ENCODE results near the gene RGMA.

RGMA gene

GRCh38 chr15:93072411-93073394 lies 16.3 kb downstream of the RGMA start:
- peak overlapping the region; percentile 65 for H3K4me3 ChIP-seq (ENCODE audit: low read length)
- H3K27me3 ChIP-seq (ENCODE audit: control insufficient read depth, insufficient read depth, low read length), result peaks cover 87% of the 10 kb centered on the region
- H3K4me2 ChIP-seq (ENCODE audit: low read length), result peak overlapping the region; percentile 68
- H3K9ac ChIP-seq (ENCODE audit: low read depth, low read length), result no peak overlapping the region
- peaks cover 22% of the 10 kb centered on the region for H3K4me1 ChIP-seq (ENCODE audit: control insufficient read depth, insufficient read depth, low read length)
- H3K9me3 ChIP-seq (replicated peaks; ENCODE audit: low read length), result no peaks in the 10 kb centered on the region
- H3K36me3 ChIP-seq (ENCODE audit: insufficient read depth, low read length), result no peaks in the 10 kb centered on the region

DNA sequence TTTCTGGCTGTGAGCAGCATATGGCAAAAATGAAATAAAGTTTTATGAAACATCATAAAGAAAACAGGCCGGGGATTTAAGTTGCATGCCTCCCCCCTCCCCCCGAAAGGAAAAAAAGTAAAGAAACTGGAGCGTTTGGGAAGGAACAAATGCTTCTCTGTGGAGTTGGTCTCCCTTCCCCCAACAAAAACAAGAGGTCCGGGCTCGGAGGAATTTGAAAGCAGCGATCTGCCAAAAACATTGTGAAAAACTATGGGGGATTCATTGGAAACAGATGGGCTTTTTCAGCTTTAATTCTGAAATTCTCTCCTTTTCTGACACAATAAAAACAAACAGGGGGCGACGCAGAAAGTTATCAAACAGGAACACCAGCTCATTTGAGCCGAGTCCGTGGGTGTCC lies 17.0 kb downstream of the RGMA start:
- Histone ChIP-seq H3K9ac (ENCODE audit: low read depth, low read length) (peak overlapping the region; percentile 16), H3K4me3 (ENCODE audit: low read length) (peak overlapping the region; percentile 65)

DNA sequence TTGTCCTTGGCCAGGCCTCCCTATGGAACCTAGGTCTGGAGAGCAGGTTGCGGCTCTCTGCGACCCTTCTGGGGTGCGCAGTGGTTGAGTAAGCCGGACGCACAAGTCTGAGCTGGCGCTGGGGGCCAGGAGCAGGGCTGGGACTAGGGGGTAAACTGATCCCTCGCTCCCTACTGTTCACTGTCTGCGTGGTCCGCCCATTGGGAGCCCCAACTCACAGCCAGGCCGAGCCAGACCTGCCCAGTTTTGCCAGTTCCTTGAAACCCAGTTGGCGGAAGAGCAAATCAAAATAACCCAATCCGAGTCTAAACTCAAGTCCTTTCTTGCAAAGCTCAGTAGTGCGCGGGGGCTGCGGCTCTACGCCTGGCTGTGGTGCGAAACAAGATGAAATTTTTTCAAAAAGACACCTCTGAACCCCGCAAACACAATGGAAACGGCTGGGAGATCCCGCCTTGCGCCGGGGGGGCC lies 17.5 kb downstream of the RGMA start:
- peak overlapping the region; percentile 65 for H3K4me3 ChIP-seq (ENCODE audit: low read length)
- H3K9ac ChIP-seq (ENCODE audit: low read depth, low read length), result no peak overlapping the region
- H3K4me2 ChIP-seq (ENCODE audit: low read length), result peak overlapping the region; percentile 68
- peaks cover 92% of the 10 kb centered on the region for H3K27me3 ChIP-seq (ENCODE audit: control insufficient read depth, insufficient read depth, low read length)
- H3K9me3 ChIP-seq (replicated peaks; ENCODE audit: low read length), result no peaks in the 10 kb centered on the region
- H3K4me1 ChIP-seq (ENCODE audit: control insufficient read depth, insufficient read depth, low read length), result peaks cover 22% of the 10 kb centered on the region
- no peaks in the 10 kb centered on the region for H3K36me3 ChIP-seq (ENCODE audit: insufficient read depth, low read length)

More for the DNA sequence above, 17.0 kb downstream of the RGMA start:
- Histone ChIP-seq H3K27me3 (ENCODE audit: control insufficient read depth, insufficient read depth, low read length) (peaks cover 92% of the 10 kb centered on the region), H3K36me3 (ENCODE audit: insufficient read depth, low read length) (no peaks in the 10 kb centered on the region), H3K4me1 (ENCODE audit: control insufficient read depth, insufficient read depth, low read length) (peaks cover 22% of the 10 kb centered on the region), H3K9me3 (replicated peaks; ENCODE audit: low read length) (no peaks in the 10 kb centered on the region), H3K4me2 (ENCODE audit: low read length) (peak overlapping the region; percentile 68)

- Histone ChIP-seq H3K9ac (ENCODE audit: low read depth, low read length) (no peak overlapping the region), H3K36me3 (ENCODE audit: insufficient read depth, low read length) (no peaks in the 10 kb centered on the region), H3K4me3 (ENCODE audit: low read length) (no peak overlapping the region), H3K4me2 (ENCODE audit: low read length) (no peak overlapping the region), H3K27me3 (ENCODE audit: control insufficient read depth, insufficient read depth, low read length) (peaks cover 89% of the 10 kb centered on the region), H3K9me3 (replicated peaks; ENCODE audit: low read length) (no peaks in the 10 kb centered on the region), H3K4me1 (ENCODE audit: control insufficient read depth, insufficient read depth, low read length) (peaks cover 22% of the 10 kb centered on the region)
These were observed 18.3 kb downstream of the RGMA start for GRCh38 chr15:93070551-93071296.

DNA sequence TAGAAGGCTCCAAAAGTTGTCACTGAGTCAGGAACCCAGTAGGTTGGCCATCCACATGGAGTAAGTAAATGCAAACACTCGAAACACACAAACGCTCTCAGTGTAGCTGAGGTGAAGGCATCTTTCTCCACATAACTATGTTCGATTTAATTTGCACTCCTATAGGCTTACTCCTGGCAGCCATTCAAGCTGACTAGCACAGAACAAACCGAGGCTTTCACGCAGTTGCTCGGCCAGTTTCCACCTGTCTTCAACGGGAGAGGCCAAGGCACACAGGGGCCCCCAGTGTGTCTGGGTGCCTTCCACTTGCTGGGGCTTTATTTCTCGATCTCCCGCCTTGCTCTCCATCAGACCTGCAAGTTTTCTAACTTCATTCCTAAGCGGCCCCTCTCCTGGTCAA lies 18.9 kb downstream of the RGMA start:
- peaks cover 22% of the 10 kb centered on the region for H3K4me1 ChIP-seq (ENCODE audit: control insufficient read depth, insufficient read depth, low read length)
- H3K4me3 ChIP-seq (ENCODE audit: low read length), result no peak overlapping the region
- H3K27me3 ChIP-seq (ENCODE audit: control insufficient read depth, insufficient read depth, low read length), result peaks cover 86% of the 10 kb centered on the region
- H3K9ac ChIP-seq (ENCODE audit: low read depth, low read length), result no peak overlapping the region
- H3K4me2 ChIP-seq (ENCODE audit: low read length), result no peak overlapping the region
- no peaks in the 10 kb centered on the region for H3K9me3 ChIP-seq (replicated peaks; ENCODE audit: low read length)
- H3K36me3 ChIP-seq (ENCODE audit: insufficient read depth, low read length), result no peaks in the 10 kb centered on the region

DNA sequence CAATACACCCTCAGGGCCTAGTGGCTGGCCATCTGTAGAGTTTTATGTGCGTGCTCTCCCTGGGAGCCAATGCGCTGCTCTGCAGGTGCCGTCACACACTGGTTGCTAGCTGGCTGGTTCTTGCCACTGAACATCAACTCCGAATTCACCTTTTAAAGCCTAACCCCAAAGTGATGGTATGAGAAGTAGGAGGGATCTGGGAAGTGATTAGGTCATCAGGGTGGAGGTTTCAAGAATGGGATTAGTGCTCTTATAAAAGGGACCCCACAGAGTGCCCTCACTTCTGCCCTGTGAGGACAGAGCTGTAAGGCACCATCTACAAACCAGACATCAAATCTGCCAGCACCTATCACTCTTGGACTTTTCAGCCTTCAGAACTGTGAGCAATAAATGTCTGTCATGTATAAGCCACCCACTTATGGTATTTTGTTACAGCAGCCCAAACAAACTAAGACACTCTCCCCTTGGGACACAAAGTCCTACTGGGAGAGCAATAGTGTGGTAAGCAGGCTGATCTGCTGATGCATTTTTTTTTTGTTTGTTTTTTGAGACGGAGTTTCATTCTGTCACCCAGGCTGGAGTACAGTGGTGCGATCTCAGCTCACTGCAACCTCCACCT lies 20.3 kb downstream of the RGMA start:
- no peak overlapping the region for H3K9ac ChIP-seq (ENCODE audit: low read depth, low read length)
- H3K4me2 ChIP-seq (ENCODE audit: low read length), result no peak overlapping the region
- peaks cover 86% of the 10 kb centered on the region for H3K27me3 ChIP-seq (ENCODE audit: control insufficient read depth, insufficient read depth, low read length)
- no peak overlapping the region for H3K4me3 ChIP-seq (ENCODE audit: low read length)
- peaks cover 22% of the 10 kb centered on the region for H3K4me1 ChIP-seq (ENCODE audit: control insufficient read depth, insufficient read depth, low read length)
- H3K36me3 ChIP-seq (ENCODE audit: insufficient read depth, low read length), result no peaks in the 10 kb centered on the region
- no peaks in the 10 kb centered on the region for H3K9me3 ChIP-seq (replicated peaks; ENCODE audit: low read length)

DNA sequence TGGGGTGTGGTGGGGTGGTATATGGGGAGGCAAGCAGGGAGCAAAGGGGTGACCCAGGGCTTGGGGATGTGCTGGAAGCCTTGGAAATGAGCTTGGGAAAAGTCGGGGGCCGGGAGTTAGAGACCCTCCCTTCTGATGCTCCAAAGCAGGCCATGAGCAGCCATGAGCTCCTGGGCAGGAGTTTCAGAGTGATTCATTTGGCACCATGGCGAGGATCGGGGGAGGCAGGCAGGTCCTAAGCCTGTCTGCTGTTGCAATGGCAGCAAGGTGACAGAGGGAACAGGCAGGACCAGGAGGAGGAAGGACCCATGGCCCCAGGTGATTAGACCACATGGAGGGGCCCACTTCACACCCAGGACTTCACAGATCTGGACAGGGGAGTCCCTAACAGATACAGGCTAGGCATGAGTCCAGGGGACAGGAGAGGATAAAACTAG lies 21.3 kb downstream of the RGMA start:
- Histone ChIP-seq H3K27me3 (ENCODE audit: control insufficient read depth, insufficient read depth, low read length) (peaks cover 87% of the 10 kb centered on the region), H3K9me3 (replicated peaks; ENCODE audit: low read length) (no peaks in the 10 kb centered on the region), H3K36me3 (ENCODE audit: insufficient read depth, low read length) (no peaks in the 10 kb centered on the region), H3K4me1 (ENCODE audit: control insufficient read depth, insufficient read depth, low read length) (peaks cover 14% of the 10 kb centered on the region), H3K4me3 (ENCODE audit: low read length) (no peak overlapping the region), H3K4me2 (ENCODE audit: low read length) (no peak overlapping the region), H3K9ac (ENCODE audit: low read depth, low read length) (no peak overlapping the region)

- Histone ChIP-seq H3K4me1 (ENCODE audit: control insufficient read depth, insufficient read depth, low read length) (peaks cover 8% of the 10 kb centered on the region), H3K36me3 (ENCODE audit: insufficient read depth, low read length) (no peaks in the 10 kb centered on the region), H3K4me2 (ENCODE audit: low read length) (no peak overlapping the region), H3K27me3 (ENCODE audit: control insufficient read depth, insufficient read depth, low read length) (peaks cover 85% of the 10 kb centered on the region), H3K9me3 (replicated peaks; ENCODE audit: low read length) (no peaks in the 10 kb centered on the region), H3K4me3 (ENCODE audit: low read length) (no peak overlapping the region), H3K9ac (ENCODE audit: low read depth, low read length) (no peak overlapping the region)
These were observed 22.0 kb downstream of the RGMA start for GRCh38 chr15:93066834-93067648.

DNA sequence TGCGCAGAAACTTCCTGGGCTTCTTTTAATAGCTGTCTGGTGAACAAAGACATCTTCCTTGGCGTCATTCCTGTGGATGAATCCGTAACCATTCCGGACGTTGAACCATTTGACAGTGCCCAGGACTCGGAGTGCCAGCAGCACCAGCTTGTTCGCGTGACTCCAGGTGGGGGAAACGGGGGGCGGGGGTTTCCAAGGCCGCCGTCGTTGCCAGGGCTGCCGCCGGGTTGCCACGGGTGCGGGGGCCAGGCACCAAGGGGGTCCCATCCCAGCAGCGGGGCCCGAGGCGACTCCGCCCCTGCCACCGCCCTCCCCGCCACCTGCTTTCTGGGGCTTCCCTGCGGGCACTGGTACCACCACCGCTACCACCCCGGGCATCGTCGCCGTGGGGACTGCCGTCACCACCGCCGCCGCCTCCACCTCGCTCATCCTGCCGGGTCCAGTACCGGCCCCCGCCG lies 22.8 kb downstream of the RGMA start:
- H3K9me3 ChIP-seq (replicated peaks; ENCODE audit: low read length), result no peaks in the 10 kb centered on the region
- no peak overlapping the region for H3K4me3 ChIP-seq (ENCODE audit: low read length)
- peaks cover 80% of the 10 kb centered on the region for H3K27me3 ChIP-seq (ENCODE audit: control insufficient read depth, insufficient read depth, low read length)
- H3K4me2 ChIP-seq (ENCODE audit: low read length), result no peak overlapping the region
- no peak overlapping the region for H3K9ac ChIP-seq (ENCODE audit: low read depth, low read length)
- no peaks in the 10 kb centered on the region for H3K36me3 ChIP-seq (ENCODE audit: insufficient read depth, low read length)
- peaks cover under 1% of the 10 kb centered on the region for H3K4me1 ChIP-seq (ENCODE audit: control insufficient read depth, insufficient read depth, low read length)

GRCh38 chr15:93065641-93066045 lies 23.4 kb downstream of the RGMA start:
- Histone ChIP-seq H3K4me3 (ENCODE audit: low read length) (no peak overlapping the region), H3K9ac (ENCODE audit: low read depth, low read length) (no peak overlapping the region), H3K9me3 (replicated peaks; ENCODE audit: low read length) (no peaks in the 10 kb centered on the region), H3K36me3 (ENCODE audit: insufficient read depth, low read length) (no peaks in the 10 kb centered on the region), H3K27me3 (ENCODE audit: control insufficient read depth, insufficient read depth, low read length) (peaks cover 80% of the 10 kb centered on the region), H3K4me1 (ENCODE audit: control insufficient read depth, insufficient read depth, low read length) (no peaks in the 10 kb centered on the region), H3K4me2 (ENCODE audit: low read length) (no peak overlapping the region)

All from skeletal muscle satellite cell (primary cell).